ENCODE data around the gene NCKAP5. TPM values are rescaled to one million over a fixed set of nuclear protein-coding genes. Genes with fewer than 3 reads are reported as not detected.

The NCKAP5 gene
- total and polyA plus RNA-seq, 2 of the 8 experiments (the other 6 are each of a cell fraction or from before 2014, with no cell fraction given), result 0.27 to 0.86 TPM

- WGBS, 2 experiments (ENCODE audit: extremely low coverage in 1 of 2, insufficient coverage in 1 of 2, insufficient read length in 1 of 2, insufficient replicate concordance in 2 of 2, low coverage in 1 of 2, low lambda C conversion rate in 2 of 2, missing lambda C conversion rate in 1 of 2), result 88% methylated on average over 5 of the region's 5 CpGs; no CpG with 5 or more reads in 1 of the 2 experiments
- CTCF ChIA-PET (ENCODE audit: partially characterized antibody), result no interaction called here
- TF ChIP-seq SP4 (IDR thresholded peaks at IDR 0.05; ENCODE audit: low read length) (no peak), HDAC2 (IDR thresholded peaks at IDR 0.05; ENCODE audit: borderline replicate concordance in 1 of 2, low read depth in 2 of 2, low read length in 2 of 2) (no peak), MAFK (IDR thresholded peaks at IDR 0.05; ENCODE audit: low read depth, low read length) (no peak), RAD21 (IDR thresholded peaks at IDR 0.05 in 1 of 2, conservative IDR thresholded peaks at IDR 0.05 in 1 of 2; ENCODE audit: low read depth in 2 of 2, low read length in 2 of 2) (no peak), RNF2 (IDR thresholded peaks at IDR 0.05; ENCODE audit: borderline replicate concordance, low read depth, low read length, missing control alignments, poor library complexity, severe bottlenecking) (no peak)
These were observed 327.6 kb downstream of the NCKAP5 start for GRCh38 chr2:133240491-133241223.

More at GRCh38 chr2:133240491-133241223, 327.6 kb downstream of the NCKAP5 start:
- no peak overlapping the region for H2AK5ac ChIP-seq (ENCODE audit: low read depth, low read length)
- H2BK15ac ChIP-seq (ENCODE audit: low read length), result no peak overlapping the region
- no peak for DNase-seq (ENCODE audit: low read depth in 1 of 2, low spot score in 2 of 2)
- H3K56ac ChIP-seq (replicated peaks; ENCODE audit: insufficient read length, low read depth, low read length), result no peak overlapping the region
- no peak overlapping the region for H2BK20ac ChIP-seq (ENCODE audit: low read length)
- no peaks in the 10 kb centered on the region for H3K36me3 ChIP-seq (ENCODE audit: control insufficient read depth in 2 of 4, insufficient read depth in 4 of 4, low read length in 3 of 4)
- H3K9me3 ChIP-seq (ENCODE audit: insufficient read depth in 2 of 2, low read depth in 1 of 2, low read length in 1 of 2), result no peaks in the 10 kb centered on the region
- H3K4ac ChIP-seq (replicated peaks; ENCODE audit: insufficient read length, low read depth, low read length), result no peak overlapping the region
- H3K4me1 ChIP-seq (replicated peaks in 1 of 4; ENCODE audit: control insufficient read depth in 3 of 4, insufficient read depth in 4 of 4, low read length in 3 of 4), result no peaks in the 10 kb centered on the region
- H2BK5ac ChIP-seq (ENCODE audit: low read depth, low read length), result no peak overlapping the region
- H3K18ac ChIP-seq (ENCODE audit: extremely low read depth, low read length), result no peak overlapping the region
- no peaks in the 10 kb centered on the region for H3K79me1 ChIP-seq (ENCODE audit: low read depth, low read length)
- no peak overlapping the region for H3K4me2 ChIP-seq (ENCODE audit: insufficient read depth in 1 of 2, low read depth in 2 of 2, low read length in 2 of 2)
- no peak overlapping the region for H4K91ac ChIP-seq (replicated peaks; ENCODE audit: insufficient read length, low read length)
- no peaks in the 10 kb centered on the region for H3K23me2 ChIP-seq (ENCODE audit: low read depth, low read length)
- H4K20me1 ChIP-seq (replicated peaks in 1 of 2; ENCODE audit: control insufficient read depth in 1 of 2, insufficient read depth in 2 of 2, low read length in 2 of 2), result no peaks in the 10 kb centered on the region
- H3K23ac ChIP-seq (ENCODE audit: insufficient read length), result no peak overlapping the region
- FAIRE-seq, result no peak
- H3K14ac ChIP-seq (ENCODE audit: insufficient read length), result no peak overlapping the region
- no peaks in the 10 kb centered on the region for H3K79me2 ChIP-seq (ENCODE audit: control insufficient read depth in 1 of 2, insufficient read depth in 2 of 2, low read length in 2 of 2)
- H2BK12ac ChIP-seq (ENCODE audit: low read depth, low read length), result no peak overlapping the region
- no peaks in the 10 kb centered on the region for H3K27me3 ChIP-seq (replicated peaks in 1 of 4; ENCODE audit: control insufficient read depth in 3 of 4, extremely low read depth in 1 of 4, insufficient read depth in 3 of 4, low read length in 3 of 4)
- no peak overlapping the region for H4K5ac ChIP-seq (ENCODE audit: insufficient read length, low read depth, low read length)
- POLR2A ChIA-PET (ENCODE audit: partially characterized antibody), result no interaction called here
- H3K4me3 ChIP-seq (ENCODE audit: extremely low read depth in 1 of 4, insufficient read depth in 2 of 4, low read depth in 3 of 4, low read length in 4 of 4), result no peak overlapping the region
- H3K9ac ChIP-seq (replicated peaks in 1 of 4; ENCODE audit: extremely low read depth in 1 of 4, low read depth in 3 of 4, low read length in 3 of 4), result no peak overlapping the region
- no peak overlapping the region for H3K27ac ChIP-seq (ENCODE audit: low read depth, low read length)
- no peak overlapping the region for H2BK120ac ChIP-seq (replicated peaks; ENCODE audit: low read depth, low read length)
- H2AFZ ChIP-seq (ENCODE audit: low read length), result no peak overlapping the region
- H4K8ac ChIP-seq (ENCODE audit: extremely low read depth, insufficient read depth, low read length), result no peak overlapping the region
